H9 (cell line): ENCODE results near the gene MRTFB. TPM values are rescaled to one million over a fixed set of nuclear protein-coding genes. Genes with fewer than 3 reads are reported as not detected.

Experiments
- DNase-seq: peaks from one replicate; pipeline ENCODE4 v3.0.0-alpha.2; 2017
- H2AFZ ChIP-seq: one replicate; pipeline ENCODE4 v1.6.1; 2013; ENCODE audit warnings: mild to moderate bottlenecking, low read length, control low read depth, moderate library complexity
- H2AK5ac ChIP-seq: 2 replicates; pipeline ENCODE4 v1.6.1; 2013; ENCODE audit warnings: low read length, control low read depth, mixed read lengths; ENCODE audit not compliant: insufficient read length
- H2BK120ac ChIP-seq: one replicate; pipeline ENCODE4 v1.6.1; 2013; ENCODE audit warnings: low read depth, mild to moderate bottlenecking, low read length, control low read depth, inconsistent platforms; ENCODE audit not compliant: poor library complexity, severe bottlenecking
- H2BK12ac ChIP-seq: 2 replicates; pipeline ENCODE4 v1.6.1; 2013; ENCODE audit warnings: low read length, control low read depth, mixed read lengths, low read depth; ENCODE audit not compliant: insufficient read length
- H2BK15ac ChIP-seq: 2 replicates; pipeline ENCODE4 v1.6.1; 2013; ENCODE audit warnings: low read depth, low read length, control low read depth
- H2BK20ac ChIP-seq: one replicate; pipeline ENCODE4 v1.6.1; 2013; ENCODE audit warnings: low read depth, mild to moderate bottlenecking, low read length, control low read depth, inconsistent platforms; ENCODE audit not compliant: poor library complexity, severe bottlenecking
- H2BK5ac ChIP-seq: 2 replicates; pipeline ENCODE4 v1.6.1; 2013; ENCODE audit warnings: low read length, control low read depth, mixed read lengths; ENCODE audit not compliant: insufficient read length
- H3K14ac ChIP-seq: 2 replicates; pipeline ENCODE4 v1.6.1; 2013; ENCODE audit warnings: low read length, control low read depth; ENCODE audit not compliant: insufficient read depth
- H3K18ac ChIP-seq: 2 replicates; pipeline ENCODE4 v1.6.1; 2013; ENCODE audit warnings: low read depth, mild to moderate bottlenecking, mixed read lengths, low read length, control low read depth; ENCODE audit not compliant: insufficient read length
- H3K23ac ChIP-seq: 2 replicates; pipeline ENCODE4 v1.6.1; 2013; ENCODE audit warnings: low read length, control low read depth, mixed read lengths, low read depth; ENCODE audit not compliant: insufficient read length
- H3K23me2 ChIP-seq: 2 replicates; pipeline ENCODE4 v1.6.1; 2013; ENCODE audit warnings: low read depth, mild to moderate bottlenecking, mixed read lengths, low read length, control low read depth; ENCODE audit not compliant: insufficient read length, poor library complexity, severe bottlenecking
- H3K27ac ChIP-seq: 2 replicates; pipeline ENCODE4 v1.5.1; 2013; ENCODE audit warnings: low read length, control low read depth, mixed read lengths, low read depth; ENCODE audit not compliant: insufficient read length
- H3K27me3 ChIP-seq: 2 replicates; pipeline ENCODE4 v1.6.1; 2013; ENCODE audit warnings: low read length, control low read depth, inconsistent platforms; ENCODE audit not compliant: insufficient read depth
- H3K4ac ChIP-seq: 2 replicates; pipeline ENCODE4 v1.6.1; 2013; ENCODE audit warnings: low read depth, mild to moderate bottlenecking, control low read depth, inconsistent platforms, low read length, moderate library complexity
- H3K4me1 ChIP-seq: 2 replicates; pipeline ENCODE4 v1.6.1; 2013; ENCODE audit warnings: low read length, control low read depth, inconsistent platforms; ENCODE audit not compliant: insufficient read depth
- H3K4me2 ChIP-seq: 2 replicates; pipeline ENCODE4 v1.6.1; 2013; ENCODE audit warnings: low read length, control low read depth, mixed read lengths; ENCODE audit not compliant: insufficient read length, insufficient read depth
- H3K56ac ChIP-seq: 2 replicates; pipeline ENCODE4 v1.6.1; 2013; ENCODE audit warnings: low read depth, mild to moderate bottlenecking, mixed read lengths, low read length, control low read depth; ENCODE audit not compliant: insufficient read length
- H3K79me1 ChIP-seq: 2 replicates; pipeline ENCODE4 v1.6.1; 2013; ENCODE audit warnings: low read depth, mild to moderate bottlenecking, moderate library complexity, low read length, control low read depth, inconsistent platforms; ENCODE audit not compliant: insufficient read depth, poor library complexity, severe bottlenecking
- H3K79me2 ChIP-seq: 2 replicates; pipeline ENCODE4 v1.6.1; 2013; ENCODE audit warnings: low read length, control low read depth, inconsistent platforms; ENCODE audit not compliant: insufficient read depth
- H3K9ac ChIP-seq: 2 replicates; pipeline ENCODE4 v1.6.1; 2013; ENCODE audit warnings: low read length, control low read depth, mixed read lengths; ENCODE audit not compliant: insufficient read length; ENCODE audit errors: extremely low read depth
- H3K9me3 ChIP-seq: one replicate; pipeline ENCODE4 v1.6.1; 2013; ENCODE audit warnings: low read depth, low read length, inconsistent platforms; ENCODE audit not compliant: control insufficient read depth
- H3T11ph ChIP-seq: one replicate; pipeline ENCODE4 v1.6.1; 2013; ENCODE audit warnings: mild to moderate bottlenecking, low read length, control low read depth, inconsistent platforms
- H4K20me1 ChIP-seq: one replicate; pipeline ENCODE4 v1.6.1; 2013; ENCODE audit not compliant: control insufficient read depth, insufficient read length, insufficient read depth
- H4K5ac ChIP-seq: 2 replicates; pipeline ENCODE4 v1.6.1; 2013; ENCODE audit warnings: low read depth, mild to moderate bottlenecking, mixed read lengths, low read length, control low read depth; ENCODE audit not compliant: insufficient read length
- H4K8ac ChIP-seq: replicated peaks from 2 replicates; pipeline ENCODE4 v1.6.1; 2013; ENCODE audit warnings: low read length, control low read depth, mixed read lengths, low read depth; ENCODE audit not compliant: insufficient read length
- H4K91ac ChIP-seq: 2 replicates; pipeline ENCODE4 v1.6.1; 2013; ENCODE audit warnings: low read depth, mild to moderate bottlenecking, moderate library complexity, mixed read lengths, low read length, control low read depth; ENCODE audit not compliant: insufficient read length
- H3K27ac Mint-ChIP-seq, 3 experiments: 2 replicates in 2 of 3; 3 replicates in 1 of 3; pipeline ENCODE4 v1.8.0; 2020 to 2021; ENCODE audit warnings: mixed read lengths in 3 of 3, mild to moderate bottlenecking in 1 of 3, moderate library complexity in 1 of 3
- H3K27me3 Mint-ChIP-seq: 2 replicates; pipeline ENCODE4 v1.8.0; 2021; ENCODE audit warnings: low read depth, mild to moderate bottlenecking, moderate library complexity, mixed read lengths
- H3K36me3 Mint-ChIP-seq, 3 experiments: 2 replicates in 2 of 3; 3 replicates in 1 of 3; pipeline ENCODE4 v1.8.0; 2020 to 2021; ENCODE audit warnings: low read depth in 3 of 3, mixed read lengths in 3 of 3; ENCODE audit not compliant: insufficient read depth in 1 of 3
- H3K4me1 Mint-ChIP-seq, 2 experiments: 2 replicates each; pipeline ENCODE4 v1.8.0; 2020; ENCODE audit warnings: mixed read lengths in 2 of 2
- H3K4me3 Mint-ChIP-seq, 2 experiments: 2 replicates in 1 of 2; 3 replicates in 1 of 2; pipeline ENCODE4 v1.8.0; 2020 to 2021; ENCODE audit warnings: mild to moderate bottlenecking in 2 of 2, mixed read lengths in 2 of 2, moderate library complexity in 1 of 2
- H3K9me3 Mint-ChIP-seq, 2 experiments: 2 replicates in 1 of 2; 3 replicates in 1 of 2; pipeline ENCODE4 v1.8.0; 2020; ENCODE audit warnings: mild to moderate bottlenecking in 2 of 2, mixed read lengths in 2 of 2, moderate library complexity in 1 of 2
- CTCF ChIP-seq: fragments of 200-600 bp; sonication (generic); conservative IDR thresholded peaks from 3 replicates; pipeline ENCODE4 v1.8.0; 2021; ENCODE audit warnings: antibody characterized with exemption, mild to moderate bottlenecking
- whole genome bisulfite sequencing: extraction: QIAGEN DNeasy Blood & Tissue Kit; methylation state at CpG from one replicate; pipeline ENCODE4 v1.1.7; 2013; ENCODE audit warnings: missing lambda C conversion rate, low lambda C conversion rate, mixed read lengths; ENCODE audit not compliant: insufficient read length; ENCODE audit errors: extremely low coverage; 5-methylcytosine and 5-hydroxymethylcytosine counted together
- total RNA-seq: library from RNA; stranded (reverse); gene quantifications from 2 replicates; pipeline ENCODE4 v1.2.1, GENCODE V29; 2021

The MRTFB gene
- total RNA-seq, 1 experiment from 2014 or later = 29.9 TPM

- no peak overlapping the region for H3K9ac ChIP-seq
- no peak overlapping the region for H2BK20ac ChIP-seq
- H4K5ac ChIP-seq = no peak overlapping the region
- H2BK12ac ChIP-seq = no peak overlapping the region
- H3K56ac ChIP-seq = no peak overlapping the region
- H2AFZ ChIP-seq = no peak overlapping the region
- no peaks in the 10 kb centered on the region for H3K23me2 ChIP-seq
- no peak overlapping the region for H3K4me2 ChIP-seq
- WGBS = no CpG with 5 or more reads among the region's 7 CpGs
- peak; percentile 90 for TF ChIP-seq CTCF
- H3K23ac ChIP-seq = no peak overlapping the region
- H3K14ac ChIP-seq = no peak overlapping the region
- no peaks in the 10 kb centered on the region for H3K27me3 ChIP-seq
- H3K27me3 Mint-ChIP-seq = no peaks in the 10 kb centered on the region
- H3K27ac ChIP-seq = no peak overlapping the region
- H3K79me1 ChIP-seq = no peaks in the 10 kb centered on the region
- H3K18ac ChIP-seq = no peak overlapping the region
- H3T11ph ChIP-seq = no peak overlapping the region
- no peaks in the 10 kb centered on the region for H4K20me1 ChIP-seq
- H3K4me3 Mint-ChIP-seq = no peak overlapping the region
- peaks cover 2 to 7% of the 10 kb centered on the region in 2 experiments; a peak in 2 of 4 replicates for H3K4me1 Mint-ChIP-seq
- no peak overlapping the region for H4K8ac ChIP-seq
- H4K91ac ChIP-seq = no peak overlapping the region
- no peak overlapping the region for H2BK15ac ChIP-seq
- no peak overlapping the region for H2AK5ac ChIP-seq
- H3K79me2 ChIP-seq = no peaks in the 10 kb centered on the region
- H2BK120ac ChIP-seq = no peak overlapping the region
- H3K27ac Mint-ChIP-seq = peak overlapping the region in 2 of 3 experiments; percentile 14 to 45; a peak in 2 of 7 replicates
- no peaks in the 10 kb centered on the region for H3K9me3 Mint-ChIP-seq
- no peak overlapping the region for H3K4ac ChIP-seq
- no peaks in the 10 kb centered on the region for H3K9me3 ChIP-seq
- H3K4me1 ChIP-seq = no peaks in the 10 kb centered on the region
- no peak overlapping the region for H2BK5ac ChIP-seq
- H3K36me3 Mint-ChIP-seq = peaks cover 24 to 77% (median 54%) of the 10 kb centered on the region in 3 experiments; a peak in 6 of 7 replicates
- DNase-seq = no peak
These were observed 178.3 kb downstream of the MRTFB start for GRCh38 chr16:14249291-14250032.
